ENCODE data around the gene XPNPEP3.
"Not testable (repeated sequence)": the region's sequence is repeated elsewhere in the genome, so short reads cannot be mapped to it uniquely, and the experiment has no call there.

Gene XPNPEP3

GRCh38 chr22:40857309-40857855 lies 434 bp downstream of the XPNPEP3 start:
- DNase-seq (ENCODE audit: low spot score) = no peak

GRCh38 chr22:40862013-40862412 lies 5.1 kb downstream of the XPNPEP3 start, which contains the start of gene DNAJB7:
Gene DNAJB7 (minus strand): TSS chr22:40862113. CDS start chr22:40861994, 119 bp downstream.
- DNase-seq (ENCODE audit: low spot score) = no peak

DNA sequence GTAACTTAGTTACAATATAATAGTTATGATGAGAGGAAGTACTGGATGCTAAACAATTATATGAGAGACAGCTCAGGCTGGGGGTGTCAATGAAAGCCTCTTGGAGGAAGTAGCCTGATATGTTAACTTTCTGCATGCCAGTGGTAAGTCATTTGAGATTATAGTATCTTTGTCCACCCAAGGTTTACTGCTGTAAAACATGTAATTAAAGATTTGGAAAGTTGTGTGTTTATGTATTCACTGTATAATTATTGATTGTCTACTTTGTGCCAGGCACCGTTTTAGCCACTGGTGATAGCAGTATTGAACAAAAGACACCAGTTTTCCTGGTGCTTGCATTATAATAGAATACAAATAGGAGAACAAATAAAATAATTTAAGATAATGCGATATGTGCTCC lies 5.6 kb downstream of the XPNPEP3 start:
- DNase-seq (ENCODE audit: low spot score) = no peak

- no peak for DNase-seq (ENCODE audit: low spot score)
Observed at GRCh38 chr22:40867109-40867508, 10.2 kb downstream of the XPNPEP3 start.

DNA sequence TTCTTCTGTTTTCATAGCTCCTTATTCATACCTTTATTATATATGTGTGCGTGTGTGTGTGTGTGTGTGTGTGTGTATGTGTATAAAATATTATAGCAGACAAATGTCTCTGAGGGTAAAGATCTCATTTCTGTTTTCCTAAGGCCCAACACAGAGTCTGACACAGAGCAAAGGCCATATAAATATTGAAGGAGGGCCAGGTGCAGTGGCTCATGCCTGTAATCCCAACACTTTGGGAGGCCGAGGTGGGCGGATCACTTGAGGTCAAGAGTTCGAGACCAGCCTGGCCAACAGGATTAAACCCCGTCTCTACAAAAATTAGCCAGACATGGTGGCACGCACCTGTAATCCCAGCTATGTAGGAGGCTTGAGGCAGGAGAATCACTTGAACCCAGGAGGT lies 11.4 kb downstream of the XPNPEP3 start:
- not testable (repeated sequence) for DNase-seq (ENCODE audit: low spot score)

DNA sequence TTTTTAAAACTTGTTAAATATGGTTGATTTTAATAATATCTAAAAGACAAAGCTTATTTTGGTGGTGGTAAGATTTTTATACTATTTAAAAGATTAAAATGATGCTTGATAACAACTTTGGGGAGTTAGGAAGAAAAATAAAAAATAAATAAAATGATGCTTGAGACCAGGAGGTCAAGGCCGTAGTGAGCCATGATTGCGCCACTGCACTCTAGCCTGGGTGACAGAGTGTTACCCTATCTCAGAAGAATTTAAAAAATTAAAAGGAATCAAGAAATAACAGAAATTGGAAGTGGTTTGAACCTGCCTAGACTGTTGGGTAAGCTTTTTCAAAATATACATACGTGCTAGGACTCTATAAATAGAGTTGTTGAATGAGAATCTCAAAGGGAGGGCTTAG lies 17.1 kb downstream of the XPNPEP3 start:
- no peak for DNase-seq (ENCODE audit: low spot score)

- no peak for DNase-seq (ENCODE audit: low spot score)
Observed at GRCh38 chr22:40875111-40875510, 18.2 kb downstream of the XPNPEP3 start.

- DNase-seq (ENCODE audit: low spot score) = no peak
Observed at GRCh38 chr22:40876907-40877306, 20.0 kb downstream of the XPNPEP3 start.

- DNase-seq (ENCODE audit: low spot score) = no peak
Observed at GRCh38 chr22:40877488-40877887, 20.5 kb downstream of the XPNPEP3 start.

GRCh38 chr22:40878922-40879321 lies 22.0 kb downstream of the XPNPEP3 start:
- no peak for DNase-seq (ENCODE audit: low spot score)

- no peak for DNase-seq (ENCODE audit: low spot score)
Observed at GRCh38 chr22:40889116-40889515, 32.2 kb downstream of the XPNPEP3 start.

- no peak for DNase-seq (ENCODE audit: low spot score)
Observed at GRCh38 chr22:40890881-40891280, 33.9 kb downstream of the XPNPEP3 start.

DNA sequence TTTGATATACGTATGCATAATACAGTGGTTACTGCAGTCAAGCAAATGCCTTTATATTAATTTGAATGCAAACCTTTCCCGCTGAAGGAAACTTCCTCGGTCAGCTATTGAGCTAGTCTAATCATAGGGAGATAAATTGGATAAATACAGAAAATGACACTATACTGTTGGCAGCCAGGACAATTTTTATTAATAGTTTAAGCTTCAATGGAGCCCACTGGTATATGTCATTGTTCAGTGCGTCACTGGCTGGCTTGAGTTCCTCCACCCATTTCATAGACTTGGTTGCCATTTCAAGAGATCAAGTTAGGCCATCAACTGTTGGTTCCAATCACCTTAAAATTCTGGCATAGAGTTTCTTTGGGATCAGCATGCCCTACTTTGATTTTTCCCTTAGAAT lies 37.5 kb downstream of the XPNPEP3 start:
- no peak for DNase-seq (ENCODE audit: low spot score)

DNA sequence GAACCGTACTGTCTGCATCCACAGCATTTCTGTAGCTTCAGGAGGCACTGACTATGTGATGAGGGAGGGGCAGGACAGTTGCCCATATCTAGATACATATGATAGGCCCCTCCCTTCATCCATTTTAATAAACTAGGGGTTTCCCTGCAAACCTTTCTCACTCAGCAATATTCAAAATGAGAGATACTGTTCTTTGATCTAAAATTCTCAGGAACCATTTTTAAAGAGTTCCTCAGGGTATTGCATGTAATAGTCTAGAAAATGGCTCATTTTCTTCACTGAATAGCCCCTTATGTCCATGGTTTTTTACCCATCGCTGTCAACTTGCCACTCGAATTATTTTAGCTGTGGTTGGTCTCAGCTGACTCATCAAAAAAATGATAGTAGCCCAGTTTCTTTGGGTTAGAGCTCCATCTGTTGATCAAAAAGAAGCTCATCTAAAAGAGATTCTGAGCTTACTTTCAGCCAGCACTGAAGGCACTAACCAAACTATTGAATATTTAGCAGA lies 42.0 kb downstream of the XPNPEP3 start:
- peak; percentile 9 for DNase-seq (ENCODE audit: low spot score)

DNA sequence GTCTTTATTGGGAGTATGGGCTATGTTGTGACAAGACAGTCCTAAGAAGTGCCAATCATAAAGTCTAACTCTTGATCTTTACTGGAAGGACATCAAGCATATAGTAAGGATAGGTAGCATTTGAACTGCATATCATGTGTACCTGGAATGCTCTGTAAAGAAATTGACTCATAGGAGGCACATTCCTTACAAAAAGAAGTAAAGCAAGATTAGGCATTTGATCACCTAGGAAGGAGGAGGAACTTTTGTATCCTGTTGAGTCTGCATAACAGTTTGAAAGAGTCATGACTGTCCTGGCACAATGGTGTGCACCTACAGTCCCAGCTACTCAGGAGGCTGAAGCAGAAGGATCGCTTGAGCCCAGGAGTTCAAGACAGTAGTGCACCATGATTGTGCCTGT lies 47.2 kb downstream of the XPNPEP3 start:
- DNase-seq (ENCODE audit: low spot score) = no peak

DNA sequence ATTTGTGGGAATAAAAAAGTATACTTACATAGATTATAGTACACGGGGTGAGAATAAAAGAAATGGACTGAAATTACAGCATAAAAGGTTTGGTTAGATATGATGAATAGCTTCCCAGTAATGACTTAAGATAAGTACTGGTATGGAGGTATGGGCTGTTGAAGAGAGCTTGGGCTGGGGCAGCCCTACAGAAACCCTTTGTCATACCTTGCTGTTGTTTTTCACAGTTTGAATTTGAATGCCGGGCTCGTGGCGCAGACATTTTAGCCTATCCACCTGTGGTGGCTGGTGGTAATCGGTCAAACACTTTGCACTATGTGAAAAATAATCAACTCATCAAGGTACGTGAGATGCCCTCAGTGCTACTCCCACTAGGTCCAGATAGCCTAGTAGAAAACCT lies 51.9 kb downstream of the XPNPEP3 start:
- no peak for DNase-seq (ENCODE audit: low spot score)

DNA sequence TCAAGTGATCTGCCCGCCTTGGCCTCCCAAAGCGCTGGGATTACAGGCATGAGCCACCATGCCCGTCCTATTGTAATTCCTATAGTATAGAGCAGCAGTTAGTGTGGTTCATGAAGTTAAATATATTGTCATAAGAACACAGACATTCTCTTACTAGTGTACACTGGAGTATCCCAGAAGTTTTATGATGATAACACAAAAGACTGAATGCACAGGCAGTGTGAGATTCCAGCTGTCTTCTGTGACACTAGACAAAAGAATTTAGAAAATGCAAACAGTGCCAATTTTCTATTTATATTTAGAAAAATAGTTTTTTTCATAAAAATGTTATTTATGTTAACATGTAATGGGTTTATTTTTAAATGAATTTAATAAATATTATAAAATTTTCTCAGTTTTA lies 54.8 kb downstream of the XPNPEP3 start:
- no peak for DNase-seq (ENCODE audit: low spot score)

DNA sequence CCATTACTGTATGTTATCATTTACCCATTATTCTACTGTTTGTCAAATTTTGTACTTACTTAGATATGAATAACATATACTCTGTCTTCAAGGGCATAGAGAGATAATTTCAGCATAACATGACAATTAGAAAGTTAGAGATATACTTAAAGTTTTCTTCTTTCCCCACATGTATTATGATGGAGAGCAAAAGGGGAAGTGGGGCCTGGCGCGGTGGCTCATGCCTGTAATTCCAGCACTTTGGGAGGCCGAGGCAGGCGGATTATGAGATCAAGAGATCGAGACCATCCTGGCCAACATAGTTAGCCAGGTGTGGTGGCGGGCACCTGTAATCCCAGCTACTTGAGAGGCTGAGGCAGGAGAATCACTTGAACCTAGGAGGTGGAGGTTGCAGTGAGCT lies 56.0 kb downstream of the XPNPEP3 start:
- DNase-seq (ENCODE audit: low spot score) = not testable (repeated sequence)

DNA sequence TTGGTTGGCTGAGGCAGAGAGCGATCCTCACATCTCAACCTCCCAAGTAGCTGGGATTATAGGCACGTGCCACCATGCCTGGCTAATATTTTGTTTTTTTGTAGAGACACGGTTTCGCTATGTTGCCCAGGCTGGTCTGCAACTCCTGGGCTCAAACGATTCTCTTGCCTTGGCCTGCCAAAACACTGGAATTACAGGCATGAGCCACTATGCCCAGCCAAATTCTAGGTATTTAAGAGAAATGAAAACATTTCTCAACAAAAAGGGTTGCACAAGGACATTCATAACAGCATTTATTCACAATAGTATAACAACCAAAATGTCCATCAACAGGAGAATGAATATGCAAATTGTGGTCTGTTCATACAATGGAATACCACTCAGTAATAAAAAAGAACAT lies 62.5 kb downstream of the XPNPEP3 start:
- no peak for DNase-seq (ENCODE audit: low spot score)

- no peak for DNase-seq (ENCODE audit: low spot score)
Observed at GRCh38 chr22:40920526-40920925, 63.6 kb downstream of the XPNPEP3 start.

- DNase-seq (ENCODE audit: low spot score) = peak; percentile 6
Observed at GRCh38 chr22:40922484-40923303, 65.7 kb downstream of the XPNPEP3 start.

DNA sequence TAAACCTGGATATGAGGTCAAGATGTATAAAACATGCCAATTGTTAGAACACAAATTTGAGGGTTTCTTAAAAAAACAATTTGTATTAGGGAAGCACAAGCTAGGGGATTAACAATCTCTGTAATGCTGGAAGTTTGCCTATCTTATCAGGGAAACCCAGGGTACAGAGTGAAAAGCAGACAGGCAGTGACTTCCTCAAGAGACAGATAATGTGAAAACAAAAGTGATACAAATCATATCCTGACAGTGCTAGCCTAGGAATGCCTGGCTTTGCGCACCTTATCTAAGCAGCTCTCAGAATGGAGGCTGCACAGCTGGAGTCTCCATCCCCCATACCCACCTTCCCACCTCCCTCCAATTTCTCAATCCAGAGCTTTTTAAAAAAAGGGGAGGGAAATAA lies 71.7 kb downstream of the XPNPEP3 start:
- DNase-seq (ENCODE audit: low spot score) = no peak

DNA sequence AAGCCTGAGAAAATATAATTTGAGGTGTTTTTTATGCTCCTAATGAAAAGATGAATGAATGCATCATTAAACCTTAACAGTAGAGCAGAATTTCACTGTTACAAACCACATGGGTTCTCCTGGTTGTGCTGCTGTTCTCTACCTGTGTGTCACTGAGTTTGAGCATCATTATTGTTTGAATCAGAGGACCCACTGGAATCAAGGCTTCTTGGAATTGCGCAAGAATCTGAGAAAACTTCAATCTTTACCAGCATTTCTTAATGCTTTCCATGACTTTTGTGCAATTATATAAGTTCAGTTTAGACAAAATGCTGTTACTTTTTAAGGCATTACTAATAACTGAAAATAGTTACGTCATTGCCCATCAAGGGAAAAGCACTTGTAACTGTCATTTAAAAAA lies 75.4 kb downstream of the XPNPEP3 start:
- no peak for DNase-seq (ENCODE audit: low spot score)

DNA sequence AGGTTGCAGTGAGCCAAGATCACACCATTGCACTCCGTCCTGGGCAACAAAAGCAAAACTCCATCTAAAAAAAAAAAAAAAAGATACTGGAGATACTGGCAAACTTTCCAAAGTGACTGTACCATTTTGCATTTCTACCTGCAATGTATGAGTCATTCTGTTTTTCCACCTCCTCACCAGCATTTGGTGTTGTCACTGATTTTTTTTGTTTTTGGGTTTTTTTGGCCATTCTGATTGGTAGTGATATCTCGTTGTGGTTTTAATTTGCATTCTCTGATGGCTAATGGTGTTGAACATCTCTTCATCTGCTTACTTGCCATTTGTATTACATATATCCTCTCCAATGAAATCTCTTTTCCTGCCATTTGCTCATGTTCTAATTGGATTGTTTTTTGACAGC lies 82.3 kb downstream of the XPNPEP3 start:
- DNase-seq (ENCODE audit: low spot score) = no peak
